Keratinocyte (primary cell): ENCODE data around the gene TMEM88. TPM values are rescaled to one million over a fixed set of nuclear protein-coding genes. Genes with fewer than 3 reads are reported as not detected.
A peak's percentile ranks its signal among the peaks of the same experiment; 100 is the strongest.

ENCODE experiments used
- DNase-seq: peaks from one replicate; pipeline ENCODE4 v3.0.0-alpha.2; 2011; ENCODE audit warnings: low read depth, missing footprints, low spot score
- FAIRE-seq: peaks from 2 replicates; lab custom pipeline; 2011; peaks lifted over from hg19 to GRCh38; lab: Jason Lieb, UNC
- H2AFZ ChIP-seq: 2 replicates; pipeline ENCODE4 v1.6.0; 2012; ENCODE audit warnings: low read length, control low read depth, inconsistent platforms; ENCODE audit not compliant: control insufficient read depth
- H3K27ac ChIP-seq: 2 replicates; pipeline ENCODE4 v1.5.1; 2011; ENCODE audit warnings: low read length; ENCODE audit not compliant: control insufficient read depth, insufficient read depth
- H3K27me3 ChIP-seq: 3 replicates; pipeline ENCODE4 v1.6.0; 2011; ENCODE audit warnings: low read length; ENCODE audit not compliant: control insufficient read depth, insufficient read depth; ENCODE audit errors: extremely low read depth
- H3K36me3 ChIP-seq, 2 experiments: 2 replicates in 1 of 2; 3 replicates in 1 of 2; pipeline ENCODE4 v1.5.1; 2011; ENCODE audit warnings: low read length in 2 of 2, mild to moderate bottlenecking in 1 of 2; ENCODE audit not compliant: control insufficient read depth in 2 of 2, insufficient read depth in 2 of 2; ENCODE audit errors: extremely low read depth in 1 of 2
- H3K4me1 ChIP-seq: 3 replicates; pipeline ENCODE4 v1.5.1; 2011; ENCODE audit warnings: low read length; ENCODE audit not compliant: control insufficient read depth, insufficient read depth; ENCODE audit errors: extremely low read depth
- H3K4me2 ChIP-seq: 3 replicates; pipeline ENCODE4 v1.6.0; 2011; ENCODE audit warnings: low read depth, low read length; ENCODE audit not compliant: control insufficient read depth, insufficient read depth; ENCODE audit errors: extremely low read depth
- H3K4me3 ChIP-seq, 3 experiments: fragments of 200-600 bp in 1 of 3; sonication (generic) in 1 of 3; 2 replicates in 2 of 3; 3 replicates in 1 of 3; pipeline ENCODE4 v1.5.1; 2011 to 2016; ENCODE audit warnings: low read length in 3 of 3, mild to moderate bottlenecking in 3 of 3, control low read depth in 2 of 3, inconsistent platforms in 1 of 3, low read depth in 1 of 3, mixed read lengths in 1 of 3, mixed run types in 1 of 3, moderate library complexity in 1 of 3; ENCODE audit not compliant: control insufficient read depth in 2 of 3, insufficient read depth in 2 of 3; ENCODE audit errors: extremely low read depth in 1 of 3
- H3K79me2 ChIP-seq: 2 replicates; pipeline ENCODE4 v1.6.0; 2012; ENCODE audit warnings: low read length; ENCODE audit not compliant: control insufficient read depth, insufficient read depth
- H3K9ac ChIP-seq: 3 replicates; pipeline ENCODE4 v1.6.0; 2011; ENCODE audit warnings: low read length; ENCODE audit not compliant: control insufficient read depth, insufficient read depth; ENCODE audit errors: extremely low read depth
- H3K9me1 ChIP-seq: 3 replicates; pipeline ENCODE4 v1.6.0; 2011; ENCODE audit warnings: low read length; ENCODE audit not compliant: control insufficient read depth, insufficient read depth; ENCODE audit errors: extremely low read depth
- H3K9me3 ChIP-seq: 2 replicates; pipeline ENCODE4 v1.5.1; 2012; ENCODE audit warnings: low read depth, low read length; ENCODE audit not compliant: control insufficient read depth
- H4K20me1 ChIP-seq: 3 replicates; pipeline ENCODE4 v1.6.0; 2011; ENCODE audit warnings: low read length; ENCODE audit not compliant: control insufficient read depth, insufficient read depth; ENCODE audit errors: extremely low read depth
- CTCF ChIP-seq, 3 experiments: IDR thresholded peaks in 1 of 3; conservative IDR thresholded peaks in 1 of 3; optimal IDR thresholded peaks in 1 of 3; 2 replicates in 2 of 3; 3 replicates in 1 of 3; pipeline versions ENCODE3 to v1.5.1; 2011; ENCODE audit warnings: low read length in 3 of 3, mild to moderate bottlenecking in 3 of 3, moderate library complexity in 2 of 3, control low read depth in 1 of 3, inconsistent platforms in 1 of 3; ENCODE audit not compliant: insufficient read depth in 2 of 3; ENCODE audit errors: extremely low read depth in 1 of 3
- EZH2 ChIP-seq: IDR thresholded peaks from one replicate; pipeline ENCODE4 v1.6.1; 2012; ENCODE audit warnings: inconsistent platforms, mild to moderate bottlenecking, low read length, moderate library complexity
- dilution Hi-C: fragments of 300-500 bp; cut with MboI; formaldehyde crosslinking; loops from one replicate; pipeline ENCODE4 v1.7.0; 2020; ENCODE audit warnings: low sequenced_read_pairs; ENCODE audit not compliant: extremely low pct_ligation_motif_present
- polyA plus RNA-seq, 5 experiments: library from polyadenylated mRNA; depleted of rRNA in 3 of 5; stranded (reverse) in 3 of 5; stranded (forward) in 1 of 5; unstranded in 1 of 5; fragments of >200 nt; gene quantifications; 1 replicate in 1 of 5; 2 replicates in 3 of 5; 3 replicates in 1 of 5; pipeline versions ENCODE4 v1.2.1 to v1.2.3, GENCODE V29; 2011 to 2012; ENCODE audit warnings: missing spikeins in 2 of 5, low read depth in 1 of 5, low replicate concordance in 1 of 5

Gene TMEM88
- polyA plus RNA-seq, 1 donor (not counting 4 experiments of a cell fraction or from before 2014, with no cell fraction given) = 0.45 TPM

- Histone ChIP-seq H3K4me1 (no peaks in the 10 kb centered on the region), H3K79me2 (no peaks in the 10 kb centered on the region), H3K27me3 (no peaks in the 10 kb centered on the region), H4K20me1 (no peaks in the 10 kb centered on the region), H3K9ac (no peak overlapping the region), H2AFZ (no peak overlapping the region), H3K27ac (no peak overlapping the region), H3K36me3 (peaks cover 39 to 58% of the 10 kb centered on the region in 2 experiments), H3K4me3 (no peak overlapping the region), H3K9me3 (no peaks in the 10 kb centered on the region), H3K9me1 (no peaks in the 10 kb centered on the region), H3K4me2 (no peak overlapping the region)
- dilution Hi-C loops = no loop called here
- TF ChIP-seq CTCF (optimal IDR thresholded peaks at IDR 0.05 in 1 of 3, IDR thresholded peaks at IDR 0.05 in 1 of 3, conservative IDR thresholded peaks at IDR 0.05 in 1 of 3; ENCODE audit: extremely low read depth in 1 of 3, insufficient read depth in 2 of 3, low read length in 3 of 3) (no peak), EZH2 (no peak)
- DNase-seq = no peak
- no peak for FAIRE-seq
These were observed 42.2 kb downstream of the TMEM88 start for GRCh38 chr17:7897090-7897489.

GRCh38 chr17:7897773-7898172 lies 42.9 kb downstream of the TMEM88 start:
- Histone ChIP-seq H3K4me2 (no peak overlapping the region), H3K9me1 (no peaks in the 10 kb centered on the region), H3K4me3 (no peak overlapping the region), H3K9ac (no peak overlapping the region), H3K9me3 (no peaks in the 10 kb centered on the region), H2AFZ (no peak overlapping the region), H3K36me3 (peaks cover 40 to 59% of the 10 kb centered on the region in 2 experiments), H3K27ac (no peak overlapping the region), H4K20me1 (no peaks in the 10 kb centered on the region), H3K4me1 (no peaks in the 10 kb centered on the region), H3K79me2 (no peaks in the 10 kb centered on the region), H3K27me3 (no peaks in the 10 kb centered on the region)
- DNase-seq = no peak
- TF ChIP-seq CTCF (optimal IDR thresholded peaks at IDR 0.05 in 1 of 3, IDR thresholded peaks at IDR 0.05 in 1 of 3, conservative IDR thresholded peaks at IDR 0.05 in 1 of 3; ENCODE audit: extremely low read depth in 1 of 3, insufficient read depth in 2 of 3, low read length in 3 of 3) (peak in 2 of 3 experiments; percentile 45 to 48), EZH2 (no peak)
- no peak for FAIRE-seq
- dilution Hi-C loops = no loop called here
